HepG2 (cell line): ENCODE data around the gene NRG3. TPM values are rescaled to one million over a fixed set of nuclear protein-coding genes. Genes with fewer than 3 reads are reported as not detected.

Source experiments
- ATAC-seq: fragments of 200-7000 bp; cut with Tn5 transposase; 3 replicates; pipeline ENCODE4 v1.9.1; 2020; ENCODE audit warnings: mild to moderate bottlenecking, moderate library complexity
- BruUV-seq: library from RNA; stranded (reverse); fragments of 400-500 nt; replicated peaks from 2 replicates; lab custom pipeline; 2021; lab: Mats Ljungman, UMichigan
- CTCF ChIA-PET: fragments of 300-600 bp; formaldehyde crosslinking; extraction: SDS; loops from one replicate; lab custom pipeline; 2021; ENCODE audit warnings: low total read pairs, inconsistent platforms, low intra/inter-chr PET ratio; lab: Yijun Ruan, JAX
- POLR2A ChIA-PET: fragments of 350-600 bp; sonication (Branson Sonifier 250); formaldehyde crosslinking; loops from one replicate; lab custom pipeline; 2020; ENCODE audit warnings: antibody characterized with exemption, inconsistent platforms; lab: Yijun Ruan, JAX
- DNase-seq: peaks from one replicate; pipeline ENCODE4 v3.0.0-alpha.2; 2015; ENCODE audit warnings: low spot score
- FAIRE-seq: peaks from 3 replicates; lab custom pipeline; 2011; peaks lifted over from hg19 to GRCh38; lab: Jason Lieb, UNC
- H2AFZ ChIP-seq: one replicate; pipeline ENCODE4 v1.6.1; 2011; ENCODE audit warnings: low read length, inconsistent platforms
- H3K27ac ChIP-seq: fragments of 300-600 bp; 3 replicates; pipeline ENCODE4 v1.8.0; 2011; ENCODE audit warnings: mixed run types, mild to moderate bottlenecking, mixed read lengths, low read length, inconsistent platforms; ENCODE audit not compliant: insufficient read depth; ENCODE audit errors: extremely low read length
- H3K27me3 ChIP-seq, 2 experiments: fragments of 200-600 bp in 1 of 2; 2 replicates in 1 of 2; 3 replicates in 1 of 2; pipeline versions ENCODE4 v1.6.0 to v1.8.0; 2011; ENCODE audit warnings: low read length in 2 of 2, mild to moderate bottlenecking in 2 of 2, moderate library complexity in 2 of 2, inconsistent platforms in 1 of 2; ENCODE audit not compliant: insufficient read depth in 2 of 2, control insufficient read depth in 1 of 2
- H3K36me3 ChIP-seq, 2 experiments: fragments of 200-600 bp in 1 of 2; replicated peaks in 1 of 2; 2 replicates in 1 of 2; 3 replicates in 1 of 2; pipeline versions ENCODE4 v1.5.1 to v1.8.0; 2011; ENCODE audit warnings: low read length in 2 of 2, inconsistent platforms in 1 of 2; ENCODE audit not compliant: insufficient read depth in 2 of 2, control insufficient read depth in 1 of 2
- H3K4me1 ChIP-seq: 2 replicates; pipeline ENCODE4 v1.5.1; 2012; ENCODE audit warnings: low read length, inconsistent platforms; ENCODE audit not compliant: insufficient read depth
- H3K4me2 ChIP-seq: 2 replicates; pipeline ENCODE4 v1.6.0; 2011; ENCODE audit warnings: low read depth, low read length, inconsistent platforms
- H3K4me3 ChIP-seq, 3 experiments: fragments of 200-600 bp in 1 of 3; sonication (generic), shearing (Covaris generic) in 1 of 3; replicated peaks in 1 of 3; 2 replicates each; pipeline ENCODE4 v1.5.1; 2011 to 2016; ENCODE audit warnings: low read length in 3 of 3, inconsistent platforms in 2 of 3, low read depth in 2 of 3, mild to moderate bottlenecking in 2 of 3, control low read depth in 1 of 3, mixed read lengths in 1 of 3; ENCODE audit not compliant: insufficient read depth in 1 of 3
- H3K79me2 ChIP-seq: one replicate; pipeline ENCODE4 v1.6.1; 2011; ENCODE audit warnings: low read length, inconsistent platforms; ENCODE audit not compliant: insufficient read depth
- H3K9ac ChIP-seq: 2 replicates; pipeline ENCODE4 v1.6.0; 2011; ENCODE audit warnings: mild to moderate bottlenecking, low read depth, low read length, inconsistent platforms; ENCODE audit not compliant: insufficient read depth
- H3K9me3 ChIP-seq: 2 replicates; pipeline ENCODE4 v1.5.1; 2012; ENCODE audit warnings: mild to moderate bottlenecking, low read length
- H4K20me1 ChIP-seq: 2 replicates; pipeline ENCODE4 v1.6.0; 2011; ENCODE audit warnings: inconsistent platforms, mild to moderate bottlenecking, low read length, moderate library complexity; ENCODE audit not compliant: insufficient read depth
- CREB3 ChIP-seq: sonication (generic); formaldehyde crosslinking; IDR thresholded peaks from 2 replicates; pipeline ENCODE4 v1.5.0; 2020; ENCODE audit warnings: missing genetic modification reagents
- CTCF ChIP-seq: sonication (generic); formaldehyde crosslinking; IDR thresholded peaks from 2 replicates; pipeline ENCODE4 v1.5.0; 2020; ENCODE audit warnings: mild to moderate bottlenecking, missing genetic modification reagents, moderate library complexity
- GTF2F1 ChIP-seq: fragments of 150-350 bp; IDR thresholded peaks from 2 replicates; pipeline ENCODE4 v1.6.1; 2014; ENCODE audit warnings: low read length
- HHEX ChIP-seq: IDR thresholded peaks from 2 replicates; pipeline ENCODE4 v1.6.1; 2016; ENCODE audit warnings: control low read depth
- LCORL ChIP-seq, 2 experiments: fragments of 450-650 bp in 1 of 2; sonication (generic) in 1 of 2; formaldehyde crosslinking in 1 of 2; IDR thresholded peaks; 2 replicates each; pipeline versions ENCODE4 v1.5.0 to v1.6.1; 2017 to 2020; ENCODE audit warnings: antibody characterized with exemption in 1 of 2, missing genetic modification reagents in 1 of 2
- MEIS1 ChIP-seq: sonication (generic); formaldehyde crosslinking; IDR thresholded peaks from 2 replicates; pipeline ENCODE4 v1.9.0; 2021; ENCODE audit warnings: mild to moderate bottlenecking, missing genetic modification reagents, moderate library complexity, borderline replicate concordance
- MIER2 ChIP-seq: IDR thresholded peaks from 2 replicates; pipeline ENCODE4 v1.6.1; 2016; ENCODE audit warnings: missing biosample characterization, missing genetic modification reagents
- MLXIP ChIP-seq: sonication (generic); formaldehyde crosslinking; IDR thresholded peaks from 2 replicates; pipeline ENCODE4 v1.9.0; 2021; ENCODE audit warnings: missing genetic modification reagents, borderline replicate concordance
- MTA3 ChIP-seq: sonication (generic); formaldehyde crosslinking; IDR thresholded peaks from 2 replicates; pipeline ENCODE4 v1.4.0; 2020; ENCODE audit warnings: missing genetic modification reagents
- RFXAP ChIP-seq: sonication (generic); formaldehyde crosslinking; IDR thresholded peaks from 2 replicates; pipeline ENCODE4 v1.4.0; 2020; ENCODE audit warnings: missing genetic modification reagents, borderline replicate concordance
- RNF219 ChIP-seq: sonication (generic); formaldehyde crosslinking; IDR thresholded peaks from 2 replicates; pipeline ENCODE4 v1.5.0; 2020; ENCODE audit warnings: mild to moderate bottlenecking, missing genetic modification reagents
- TP53 ChIP-seq: sonication (generic); formaldehyde crosslinking; conservative IDR thresholded peaks from 2 replicates; pipeline ENCODE4 v1.4.0; 2020; ENCODE audit warnings: missing genetic modification reagents
- ZNF24 ChIP-seq: fragments of 450-650 bp; IDR thresholded peaks from 2 replicates; pipeline ENCODE4 v1.6.1; 2017; ENCODE audit warnings: antibody characterized with exemption, mild to moderate bottlenecking
- ZNF660 ChIP-seq: sonication (generic); formaldehyde crosslinking; IDR thresholded peaks from 2 replicates; pipeline ENCODE4 v1.5.1; 2020; ENCODE audit warnings: mild to moderate bottlenecking, low read depth, missing genetic modification reagents, borderline replicate concordance
- WGBS: methylation state at CpG from one replicate; pipeline ENCODE4 v1.1.6; 2017; ENCODE audit warnings: low lambda C conversion rate; 5-methylcytosine and 5-hydroxymethylcytosine counted together
- in situ Hi-C: cut with HindIII; loops from 2 replicates; pipeline ENCODE4 v1.10.0; 2017; ENCODE audit warnings: low pct_unique_long_range_greater_than_20kb; ENCODE audit not compliant: extremely low pct_ligation_motif_present
- intact Hi-C: fragments of 100-400 bp; cut with micrococcal nuclease; formaldehyde crosslinking; loops from one replicate; pipeline ENCODE4 v1.10.0; 2022; ENCODE audit not compliant: unreplicated experiment
- polyA plus RNA-seq, 8 experiments: library from polyadenylated mRNA; depleted of rRNA in 3 of 8; stranded (reverse) in 7 of 8; unstranded in 1 of 8; fragments of >200 nt; fragmentation: Illumina TruSeq in 4 of 8; extraction: Trizol in 4 of 8; gene quantifications; 2 replicates each; pipeline versions ENCODE4 v1.2.1 to v1.2.3, GENCODE V29; 2011 to 2016; ENCODE audit warnings: low read depth in 4 of 8, missing spikeins in 1 of 8, mixed read lengths in 1 of 8; ENCODE audit not compliant: insufficient read depth in 1 of 8
- total RNA-seq, 5 experiments: library from RNA; depleted of rRNA; stranded (reverse); fragments of >200 nt; fragmentation: Illumina TruSeq; extraction: Trizol; gene quantifications; 2 replicates each; pipeline ENCODE4 v1.2.3, GENCODE V29; 2016; ENCODE audit warnings: low read depth in 1 of 5

Gene NRG3
- total and polyA plus RNA-seq, 2 of the 13 experiments (the other 11 are each of a cell fraction or from before 2014, with no cell fraction given), result not detected

- H3K36me3 ChIP-seq, result no peaks in the 10 kb centered on the region
- DNase-seq (no peak), FAIRE-seq (no peak), ATAC-seq (no peak)
- no peak overlapping the region for H3K4me3 ChIP-seq
- WGBS, result 0% methylated on average over 1 of the region's 1 CpG
- ChIA-PET CTCF (no interaction called here), POLR2A (no interaction called here)
- H3K4me2 ChIP-seq, result no peak overlapping the region
- TF ChIP-seq LCORL (IDR thresholded peaks at IDR 0.05), result no peak
- TF ChIP-seq LCORL (CRISPR knock-in tag; IDR thresholded peaks at IDR 0.05), result no peak
- TF ChIP-seq TP53, result no peak
- no peak for TF ChIP-seq MIER2 (CRISPR knock-in tag)
- no peak for TF ChIP-seq RNF219 (CRISPR knock-in tag)
- no peak for TF ChIP-seq ZNF24
- no peak for TF ChIP-seq MLXIP (CRISPR knock-in tag)
- no peak for TF ChIP-seq ZNF660 (CRISPR knock-in tag)
- no peak for TF ChIP-seq CTCF
- TF ChIP-seq HHEX (CRISPR knock-in tag), result no peak
- no peak for TF ChIP-seq MEIS1
- TF ChIP-seq RFXAP (CRISPR knock-in tag), result no peak
- TF ChIP-seq GTF2F1, result no peak
- TF ChIP-seq CREB3 (CRISPR knock-in tag), result no peak
- no peak for TF ChIP-seq MTA3
- H3K9ac ChIP-seq, result no peak overlapping the region
- no peaks in the 10 kb centered on the region for H3K4me1 ChIP-seq
- in situ Hi-C loops, result no loop called here
- peaks cover 61% of the 10 kb centered on the region for H3K9me3 ChIP-seq
- no TSS peak for BruUV-seq
- no peaks in the 10 kb centered on the region for H3K27me3 ChIP-seq
- intact Hi-C loops, result no loop called here
- no peak overlapping the region for H2AFZ ChIP-seq
- no peaks in the 10 kb centered on the region for H4K20me1 ChIP-seq
- H3K27ac ChIP-seq, result no peak overlapping the region
- no peaks in the 10 kb centered on the region for H3K79me2 ChIP-seq
Observed at GRCh38 chr10:82865366-82865765, 990.4 kb downstream of the NRG3 start.
